Endodermal cell (in vitro differentiated cells): ENCODE results near the gene NCAPH2. TPM values are rescaled to one million over a fixed set of nuclear protein-coding genes. Genes with fewer than 3 reads are reported as not detected.

Experiments
- DNase-seq: peaks from one replicate; pipeline ENCODE4 v3.0.0-alpha.2; 2017
- H3K27ac ChIP-seq: 2 replicates; pipeline ENCODE4 v1.5.1; 2013; ENCODE audit warnings: mild to moderate bottlenecking, low read depth, low read length, moderate library complexity
- H3K27me3 ChIP-seq: 2 replicates; pipeline ENCODE4 v1.6.1; 2013; ENCODE audit warnings: mild to moderate bottlenecking, low read length, moderate library complexity; ENCODE audit not compliant: insufficient read depth, control insufficient read depth, poor library complexity, severe bottlenecking
- H3K36me3 ChIP-seq: 2 replicates; pipeline ENCODE4 v1.7.0; 2013; ENCODE audit warnings: mild to moderate bottlenecking, low read length, moderate library complexity; ENCODE audit not compliant: control insufficient read depth, insufficient read depth
- H3K4me1 ChIP-seq: one replicate; pipeline ENCODE4 v1.7.0; 2013; ENCODE audit warnings: low read length; ENCODE audit not compliant: control insufficient read depth, insufficient read depth
- H3K4me3 ChIP-seq: 2 replicates; pipeline ENCODE4 v1.5.1; 2013; ENCODE audit warnings: mild to moderate bottlenecking, low read length, moderate library complexity
- H3K9ac ChIP-seq: 2 replicates; pipeline ENCODE4 v1.6.1; 2013; ENCODE audit warnings: mild to moderate bottlenecking, low read length, moderate library complexity; ENCODE audit not compliant: poor library complexity, severe bottlenecking; ENCODE audit errors: extremely low read depth
- H3K9me3 ChIP-seq: 2 replicates; pipeline ENCODE4 v1.6.1; 2013; ENCODE audit warnings: mild to moderate bottlenecking, low read length, moderate library complexity; ENCODE audit not compliant: control insufficient read depth
- H3K27ac Mint-ChIP-seq: 2 replicates; pipeline ENCODE4 v1.8.0; 2020; ENCODE audit warnings: mixed read lengths
- H3K27me3 Mint-ChIP-seq: 2 replicates; pipeline ENCODE4 v1.8.0; 2021; ENCODE audit warnings: mild to moderate bottlenecking, mixed read lengths; ENCODE audit not compliant: insufficient read depth
- H3K36me3 Mint-ChIP-seq: 2 replicates; pipeline ENCODE4 v1.8.0; 2020; ENCODE audit warnings: low read depth, mixed read lengths
- H3K4me1 Mint-ChIP-seq: 2 replicates; pipeline ENCODE4 v1.8.0; 2020; ENCODE audit warnings: mixed read lengths
- H3K4me3 Mint-ChIP-seq: 2 replicates; pipeline ENCODE4 v1.8.0; 2020; ENCODE audit warnings: mild to moderate bottlenecking, moderate library complexity, mixed read lengths
- H3K9me3 Mint-ChIP-seq: 2 replicates; pipeline ENCODE4 v1.8.0; 2020; ENCODE audit warnings: mild to moderate bottlenecking, mixed read lengths
- CTCF ChIP-seq: fragments of 200-600 bp; sonication (generic); conservative IDR thresholded peaks from 2 replicates; pipeline ENCODE4 v1.5.0; 2021; ENCODE audit warnings: antibody characterized with exemption, mild to moderate bottlenecking
- WGBS, 2 experiments: methylation state at CpG; one replicate each; pipeline versions ENCODE4 v1.1.5 to v1.1.7; 2013; ENCODE audit warnings: missing lambda C conversion rate in 2 of 2, mixed read lengths in 1 of 2; ENCODE audit not compliant: insufficient coverage in 1 of 2, insufficient read length in 1 of 2; 5-methylcytosine and 5-hydroxymethylcytosine counted together
- total RNA-seq, 2 donors: library from RNA; stranded (reverse); fragmentation: NEBNext Ultra II Directional in 1 of 2; extraction: Animal tissue kit (Norgen Biotek cat#: 25700) in 1 of 2; gene quantifications; 2 replicates in 1 of 2; 3 replicates in 1 of 2; pipeline ENCODE4 v1.2.1, GENCODE V29; 2021

The NCAPH2 gene
- total RNA-seq, 2 donors from 2014 or later = 63.3 to 73.1 TPM

GRCh38 chr22:50486561-50487289 is 21.3 kb upstream of the NCAPH2 start, which contains the start of gene MIOX:
TSS of gene MIOX (plus strand) at chr22:50486859. CDS start at chr22:50486898, 39 bp downstream.
- Histone ChIP-seq H3K9me3 (no peaks in the 10 kb centered on the region), H3K9ac (no peak within 1 kb of the TSS), H3K36me3 (no peaks in the 10 kb centered on the region), H3K4me1 (no peaks in the 10 kb centered on the region), H3K27me3 (no peaks in the 10 kb centered on the region), H3K27ac (no peak within 1 kb of the TSS), H3K4me3 (no peak within 1 kb of the TSS)
- H3K27ac Mint-ChIP-seq = no peak within 1 kb of the TSS
- WGBS, 2 experiments = 78 to 84% methylated on average over 15 to 23 of the region's 23 CpGs
- H3K4me3 Mint-ChIP-seq = no peak within 1 kb of the TSS
- no peak for TF ChIP-seq CTCF
- peaks cover 49% of the 10 kb centered on the region for H3K27me3 Mint-ChIP-seq
- DNase-seq = no peak
- peaks cover 11% of the 10 kb centered on the region for H3K4me1 Mint-ChIP-seq
- no peaks in the 10 kb centered on the region for H3K9me3 Mint-ChIP-seq
- no peaks in the 10 kb centered on the region for H3K36me3 Mint-ChIP-seq

GRCh38 chr22:50487290-50488005 is 20.6 kb upstream of the NCAPH2 start:
- Histone ChIP-seq H3K36me3 (no peaks in the 10 kb centered on the region), H3K9me3 (no peaks in the 10 kb centered on the region), H3K9ac (no peak overlapping the region), H3K27me3 (no peaks in the 10 kb centered on the region), H3K4me1 (no peaks in the 10 kb centered on the region), H3K4me3 (no peak overlapping the region), H3K27ac (no peak overlapping the region)
- DNase-seq = no peak
- no peak overlapping the region for H3K4me3 Mint-ChIP-seq
- TF ChIP-seq CTCF = no peak
- no peak overlapping the region for H3K27ac Mint-ChIP-seq
- H3K27me3 Mint-ChIP-seq = peaks cover 47% of the 10 kb centered on the region
- peaks cover 11% of the 10 kb centered on the region for H3K4me1 Mint-ChIP-seq
- 90% methylated on average over 9 to 23 of the region's 23 CpGs for WGBS, 2 experiments
- H3K9me3 Mint-ChIP-seq = no peaks in the 10 kb centered on the region
- H3K36me3 Mint-ChIP-seq = no peaks in the 10 kb centered on the region

GRCh38 chr22:50488006-50488677 is 19.9 kb upstream of the NCAPH2 start:
- Histone ChIP-seq H3K9ac (no peak overlapping the region), H3K4me3 (no peak overlapping the region), H3K9me3 (no peaks in the 10 kb centered on the region), H3K4me1 (no peaks in the 10 kb centered on the region), H3K27ac (no peak overlapping the region), H3K36me3 (no peaks in the 10 kb centered on the region), H3K27me3 (no peaks in the 10 kb centered on the region)
- H3K4me1 Mint-ChIP-seq = peaks cover 11% of the 10 kb centered on the region
- no peaks in the 10 kb centered on the region for H3K36me3 Mint-ChIP-seq
- H3K9me3 Mint-ChIP-seq = no peaks in the 10 kb centered on the region
- TF ChIP-seq CTCF = no peak
- peaks cover 43% of the 10 kb centered on the region for H3K27me3 Mint-ChIP-seq
- 88% methylated on average over 15 of the region's 18 CpGs; no CpG with 5 or more reads in 1 of the 2 experiments for WGBS, 2 experiments
- DNase-seq = no peak
- no peak overlapping the region for H3K27ac Mint-ChIP-seq
- no peak overlapping the region for H3K4me3 Mint-ChIP-seq
